Sigmoid colon (tissue), 4 donors: Measurements from ENCODE around the gene GRM8.

Experiments
- CTCF ChIP-seq, 4 experiments: fragments of 450-650 bp in 3 of 4; fragments of 200-600 bp in 1 of 4; IDR thresholded peaks; one replicate each; pipeline ENCODE4 v1.5.1; 2016 to 2019; ENCODE audit warnings: antibody characterized with exemption in 4 of 4, mild to moderate bottlenecking in 3 of 4, moderate library complexity in 2 of 4
- EP300 ChIP-seq, 4 donors: sonication (generic); formaldehyde crosslinking; IDR thresholded peaks; one replicate each; pipeline ENCODE4 v1.6.1; 2017; ENCODE audit warnings: antibody characterized with exemption in 4 of 4
- POLR2AphosphoS5 ChIP-seq, 4 donors: sonication (generic); formaldehyde crosslinking; IDR thresholded peaks; one replicate each; pipeline ENCODE4 v1.6.1; 2017; ENCODE audit warnings: antibody characterized with exemption in 4 of 4

- no peak for TF ChIP-seq CTCF (IDR thresholded peaks at IDR 0.05)
- no peak for TF ChIP-seq EP300 (IDR thresholded peaks at IDR 0.05)
- TF ChIP-seq POLR2AphosphoS5 (IDR thresholded peaks at IDR 0.05) = no peak
Measured at GRCh38 chr7:126637538-126637937, 615.2 kb downstream of the GRM8 start.
